Measurements from ENCODE around the gene ZNF282.

The ZNF282 gene

GRCh38 chr7:149252378-149252777 is 57.0 kb downstream of the ZNF282 start:
- H4K20me1 ChIP-seq (ENCODE audit: insufficient read depth, low read length), result no peaks in the 10 kb centered on the region
- H2AFZ ChIP-seq (ENCODE audit: low read depth, low read length), result no peak overlapping the region
- H3K36me3 ChIP-seq (replicated peaks; ENCODE audit: low read depth, low read length), result peaks cover 25% of the 10 kb centered on the region
- peaks cover 12% of the 10 kb centered on the region for H3K79me2 ChIP-seq (ENCODE audit: low read length)
- no peak for TF ChIP-seq EZH2phosphoT487 (IDR thresholded peaks at IDR 0.05; ENCODE audit: low read depth)
- no peak for TF ChIP-seq CTCF (IDR thresholded peaks at IDR 0.05; ENCODE audit: low read depth, low read length)
- no peak overlapping the region for H3K27ac ChIP-seq (ENCODE audit: low read length)
- H3K27me3 ChIP-seq (ENCODE audit: low read depth, low read length), result no peaks in the 10 kb centered on the region
- no peak overlapping the region for H3K4me2 ChIP-seq (ENCODE audit: low read length)
- no peaks in the 10 kb centered on the region for H3K9me3 ChIP-seq (ENCODE audit: insufficient read depth, low read length)
- peaks cover 19% of the 10 kb centered on the region for H3K4me1 ChIP-seq (ENCODE audit: low read length)
- H3K4me3 ChIP-seq (ENCODE audit: low read length), result no peak overlapping the region
- H3K9ac ChIP-seq (ENCODE audit: low read length), result no peak overlapping the region

GRCh38 chr7:149253665-149254064 is 58.3 kb downstream of the ZNF282 start:
- Histone ChIP-seq H3K4me3 (ENCODE audit: low read length) (no peak overlapping the region), H3K36me3 (replicated peaks; ENCODE audit: low read depth, low read length) (peaks cover 25% of the 10 kb centered on the region), H3K4me1 (ENCODE audit: low read length) (peaks cover 8% of the 10 kb centered on the region), H3K27ac (ENCODE audit: low read length) (no peak overlapping the region), H4K20me1 (ENCODE audit: insufficient read depth, low read length) (no peaks in the 10 kb centered on the region), H3K79me2 (ENCODE audit: low read length) (0 out of 2 replicates have a peak, but pooled peaks cover 3% of the 10 kb centered on the region), H3K4me2 (ENCODE audit: low read length) (no peak overlapping the region), H3K27me3 (ENCODE audit: low read depth, low read length) (no peaks in the 10 kb centered on the region), H3K9ac (ENCODE audit: low read length) (no peak overlapping the region), H2AFZ (ENCODE audit: low read depth, low read length) (no peak overlapping the region), H3K9me3 (ENCODE audit: insufficient read depth, low read length) (no peaks in the 10 kb centered on the region)
- TF ChIP-seq CTCF (IDR thresholded peaks at IDR 0.05; ENCODE audit: low read depth, low read length) (no peak), EZH2phosphoT487 (IDR thresholded peaks at IDR 0.05; ENCODE audit: low read depth) (no peak)

- Histone ChIP-seq H3K4me1 (ENCODE audit: low read length) (peaks cover 2% of the 10 kb centered on the region), H2AFZ (ENCODE audit: low read depth, low read length) (no peak overlapping the region), H3K4me2 (ENCODE audit: low read length) (no peak overlapping the region), H4K20me1 (ENCODE audit: insufficient read depth, low read length) (no peaks in the 10 kb centered on the region), H3K4me3 (ENCODE audit: low read length) (no peak overlapping the region), H3K79me2 (ENCODE audit: low read length) (no peaks in the 10 kb centered on the region), H3K27ac (ENCODE audit: low read length) (no peak overlapping the region), H3K9ac (ENCODE audit: low read length) (no peak overlapping the region), H3K9me3 (ENCODE audit: insufficient read depth, low read length) (no peaks in the 10 kb centered on the region), H3K27me3 (ENCODE audit: low read depth, low read length) (no peaks in the 10 kb centered on the region), H3K36me3 (replicated peaks; ENCODE audit: low read depth, low read length) (peaks cover 25% of the 10 kb centered on the region)
- TF ChIP-seq CTCF (IDR thresholded peaks at IDR 0.05; ENCODE audit: low read depth, low read length) (no peak), EZH2phosphoT487 (IDR thresholded peaks at IDR 0.05; ENCODE audit: low read depth) (no peak)
Measured at GRCh38 chr7:149254181-149254858, 59.0 kb downstream of the ZNF282 start.

DNA sequence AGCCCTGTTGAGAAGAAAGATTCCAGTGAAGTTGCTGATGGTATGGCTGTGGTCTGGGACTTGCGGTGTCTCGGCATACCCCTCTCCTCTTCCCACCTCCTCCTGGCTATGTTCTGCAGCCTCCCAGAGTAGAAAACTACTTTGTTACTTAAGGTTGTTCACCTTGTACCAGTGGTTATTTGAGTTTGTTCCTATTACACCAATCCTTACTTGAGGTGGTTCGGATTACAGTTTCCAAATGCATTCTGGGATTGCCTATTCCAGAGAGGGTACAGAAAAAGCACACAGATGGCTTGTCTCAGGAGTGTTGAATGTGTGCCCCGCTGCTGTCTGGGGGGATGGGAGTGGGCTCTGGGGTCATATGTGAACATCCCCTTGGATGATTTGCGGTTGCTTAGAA is 59.8 kb downstream of the ZNF282 start:
- TF ChIP-seq CTCF (IDR thresholded peaks at IDR 0.05; ENCODE audit: low read depth, low read length), result no peak
- TF ChIP-seq EZH2phosphoT487 (IDR thresholded peaks at IDR 0.05; ENCODE audit: low read depth), result no peak
- Histone ChIP-seq H3K36me3 (replicated peaks; ENCODE audit: low read depth, low read length) (peaks cover 25% of the 10 kb centered on the region), H3K4me2 (ENCODE audit: low read length) (no peak overlapping the region), H3K4me1 (ENCODE audit: low read length) (no peaks in the 10 kb centered on the region), H3K27ac (ENCODE audit: low read length) (no peak overlapping the region), H3K79me2 (ENCODE audit: low read length) (no peaks in the 10 kb centered on the region), H2AFZ (ENCODE audit: low read depth, low read length) (no peak overlapping the region), H3K4me3 (ENCODE audit: low read length) (no peak overlapping the region), H4K20me1 (ENCODE audit: insufficient read depth, low read length) (no peaks in the 10 kb centered on the region), H3K9ac (ENCODE audit: low read length) (no peak overlapping the region), H3K9me3 (ENCODE audit: insufficient read depth, low read length) (no peaks in the 10 kb centered on the region), H3K27me3 (ENCODE audit: low read depth, low read length) (no peaks in the 10 kb centered on the region)

Measured in OCI-LY3 (cell line).